Measurements from ENCODE around the gene TMEM132E. TPM values are rescaled to one million over a fixed set of nuclear protein-coding genes. Genes with fewer than 3 reads are reported as not detected.

The TMEM132E gene
- total RNA-seq, 1 donor from 2014 or later = not detected

DNA sequence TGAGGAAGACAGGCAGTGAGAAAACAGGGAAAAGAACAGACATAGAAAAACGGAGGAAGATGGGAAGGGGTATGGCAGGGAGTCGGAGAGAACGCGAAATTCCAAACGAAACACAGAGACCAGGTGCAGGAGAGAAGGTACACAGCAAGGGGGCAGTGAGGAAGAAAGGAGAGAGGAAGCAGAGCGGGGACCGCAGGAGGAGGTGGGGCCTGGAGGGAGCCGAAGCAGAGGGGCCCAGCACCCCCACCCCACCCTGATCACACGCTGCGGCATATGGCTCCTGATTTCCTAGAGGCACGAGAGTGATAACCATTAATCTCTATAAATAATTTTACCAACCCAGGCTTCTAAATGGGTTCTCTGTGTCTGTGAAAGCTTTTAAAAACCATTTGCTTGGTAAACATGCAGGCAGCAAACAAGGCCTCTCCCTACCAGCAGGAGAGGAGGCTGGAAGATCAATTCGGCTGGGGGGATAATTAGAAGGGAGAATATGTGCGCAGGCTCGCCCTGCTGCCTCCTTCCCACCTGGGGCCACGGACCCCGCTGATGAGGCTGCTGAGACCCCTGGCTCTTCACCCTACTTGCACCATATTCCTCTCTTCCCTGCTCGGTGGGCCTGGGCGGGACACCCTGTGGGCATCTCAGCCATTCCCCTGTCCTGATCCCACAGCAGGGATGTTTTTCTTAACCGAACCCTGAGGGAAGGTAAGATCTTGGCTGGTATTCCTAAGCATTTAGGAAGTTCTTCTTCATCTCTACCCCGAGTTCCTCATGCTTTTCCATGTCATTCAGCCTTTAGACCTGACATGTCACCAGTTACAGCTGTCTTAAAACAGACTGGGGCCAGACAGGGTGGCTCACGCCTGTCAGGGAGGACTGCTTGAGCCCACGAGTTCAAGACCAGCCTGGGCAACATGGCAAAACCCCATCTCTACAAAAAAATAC is 86.7 kb downstream of the TMEM132E start:
- H3K4me3 ChIP-seq = no peak overlapping the region
- H3K27me3 ChIP-seq = no peaks in the 10 kb centered on the region
- H3K27ac ChIP-seq = no peak overlapping the region
- no peaks in the 10 kb centered on the region for H3K4me1 ChIP-seq
- H3K36me3 ChIP-seq = no peaks in the 10 kb centered on the region
- TF ChIP-seq POLR2AphosphoS5 (IDR thresholded peaks at IDR 0.05; ENCODE audit: insufficient read depth in 1 of 2, low read depth in 1 of 2) (no peak), POLR2A (IDR thresholded peaks at IDR 0.05) (no peak)
- TF ChIP-seq, protein P1, sequence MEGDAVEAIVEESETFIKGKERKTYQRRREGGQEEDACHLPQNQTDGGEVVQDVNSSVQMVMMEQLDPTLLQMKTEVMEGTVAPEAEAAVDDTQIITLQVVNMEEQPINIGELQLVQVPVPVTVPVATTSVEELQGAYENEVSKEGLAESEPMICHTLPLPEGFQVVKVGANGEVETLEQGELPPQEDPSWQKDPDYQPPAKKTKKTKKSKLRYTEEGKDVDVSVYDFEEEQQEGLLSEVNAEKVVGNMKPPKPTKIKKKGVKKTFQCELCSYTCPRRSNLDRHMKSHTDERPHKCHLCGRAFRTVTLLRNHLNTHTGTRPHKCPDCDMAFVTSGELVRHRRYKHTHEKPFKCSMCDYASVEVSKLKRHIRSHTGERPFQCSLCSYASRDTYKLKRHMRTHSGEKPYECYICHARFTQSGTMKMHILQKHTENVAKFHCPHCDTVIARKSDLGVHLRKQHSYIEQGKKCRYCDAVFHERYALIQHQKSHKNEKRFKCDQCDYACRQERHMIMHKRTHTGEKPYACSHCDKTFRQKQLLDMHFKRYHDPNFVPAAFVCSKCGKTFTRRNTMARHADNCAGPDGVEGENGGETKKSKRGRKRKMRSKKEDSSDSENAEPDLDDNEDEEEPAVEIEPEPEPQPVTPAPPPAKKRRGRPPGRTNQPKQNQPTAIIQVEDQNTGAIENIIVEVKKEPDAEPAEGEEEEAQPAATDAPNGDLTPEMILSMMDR (IDR thresholded peaks at IDR 0.05) = no peak
- no peaks in the 10 kb centered on the region for H3K9me3 ChIP-seq
- intact Hi-C loops (cut with DNase I) = no loop called here
- DNase-seq (ENCODE audit: extremely low spot score in 2 of 2) = no peak

DNA sequence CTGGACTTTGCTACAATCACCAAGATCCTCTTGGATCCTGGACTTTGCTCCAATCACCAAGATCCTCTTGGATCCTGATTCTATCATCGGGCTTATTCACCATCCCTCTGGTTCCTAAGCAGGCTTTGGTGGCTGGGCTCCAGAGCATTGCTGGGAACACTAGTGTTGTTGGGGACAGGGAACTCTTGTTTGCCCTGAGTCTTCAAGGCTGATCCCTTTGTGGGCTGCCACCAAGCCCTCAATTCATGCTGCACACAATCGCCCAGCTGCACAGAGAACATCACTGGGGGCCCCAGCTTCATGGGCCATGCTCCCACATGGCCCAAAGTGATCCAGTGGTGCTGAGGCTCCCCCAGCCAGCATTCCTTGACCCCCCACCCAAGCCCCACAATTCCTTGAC is 88.3 kb downstream of the TMEM132E start:
- Histone ChIP-seq H3K27ac (no peak overlapping the region), H3K4me3 (no peak overlapping the region), H3K27me3 (no peaks in the 10 kb centered on the region), H3K9me3 (no peaks in the 10 kb centered on the region), H3K4me1 (no peaks in the 10 kb centered on the region), H3K36me3 (no peaks in the 10 kb centered on the region)
- intact Hi-C loops (cut with DNase I) = no loop called here
- no peak for DNase-seq (ENCODE audit: extremely low spot score in 2 of 2)
- no peak for TF ChIP-seq POLR2AphosphoS5 (IDR thresholded peaks at IDR 0.05; ENCODE audit: insufficient read depth in 1 of 2, low read depth in 1 of 2)
- no peak for TF ChIP-seq POLR2A (IDR thresholded peaks at IDR 0.05)
- TF ChIP-seq, protein P1 (IDR thresholded peaks at IDR 0.05) = no peak

DNA sequence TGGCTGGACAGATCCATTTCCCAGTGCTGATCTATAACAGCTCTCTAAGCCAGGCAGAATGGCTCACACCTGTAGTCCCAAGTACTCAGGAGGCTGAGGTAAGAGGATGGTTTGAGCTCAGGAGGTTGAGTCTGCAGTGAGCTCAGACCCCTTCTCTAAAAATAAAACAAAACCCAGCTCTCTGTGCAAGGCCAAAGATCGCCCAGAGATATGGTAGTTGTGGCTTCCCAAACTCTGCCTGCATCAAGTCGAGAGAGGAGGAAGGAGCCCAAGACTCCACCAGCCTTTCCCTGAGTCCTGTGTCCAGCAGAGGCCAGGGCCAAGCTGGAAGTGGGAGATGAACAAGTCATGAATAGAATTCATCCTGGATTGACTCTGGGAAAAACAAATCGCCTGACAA is 88.8 kb downstream of the TMEM132E start:
- DNase-seq (ENCODE audit: extremely low spot score in 2 of 2) = no peak
- Histone ChIP-seq H3K9me3 (no peaks in the 10 kb centered on the region), H3K27ac (no peak overlapping the region), H3K4me1 (no peaks in the 10 kb centered on the region), H3K4me3 (no peak overlapping the region), H3K27me3 (no peaks in the 10 kb centered on the region), H3K36me3 (no peaks in the 10 kb centered on the region)
- intact Hi-C loops (cut with DNase I) = no loop called here
- TF ChIP-seq POLR2A (IDR thresholded peaks at IDR 0.05) = no peak
- TF ChIP-seq, protein P1 (IDR thresholded peaks at IDR 0.05) = no peak
- no peak for TF ChIP-seq POLR2AphosphoS5 (IDR thresholded peaks at IDR 0.05; ENCODE audit: insufficient read depth in 1 of 2, low read depth in 1 of 2)

DNA sequence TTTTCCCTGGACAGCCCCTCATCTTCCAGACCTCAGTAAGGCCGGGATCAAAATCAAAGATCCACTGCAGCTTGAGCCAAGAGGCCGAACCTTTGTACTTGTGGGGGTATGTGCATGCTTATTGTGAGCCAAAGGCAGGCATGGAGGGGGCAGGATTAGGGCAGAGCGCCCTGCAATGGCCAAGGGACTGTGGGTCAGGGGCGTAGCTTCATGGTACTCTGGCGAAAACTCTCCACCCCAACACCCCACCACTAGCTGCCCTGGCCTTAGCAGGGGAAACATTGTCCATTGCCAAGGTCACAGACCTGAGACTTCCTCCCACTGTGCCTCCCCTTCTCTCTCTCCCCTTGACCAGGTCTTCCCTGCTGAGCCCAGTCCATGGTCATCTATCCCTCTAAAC is 90.1 kb downstream of the TMEM132E start:
- H3K4me3 ChIP-seq = no peak overlapping the region
- H3K36me3 ChIP-seq = no peaks in the 10 kb centered on the region
- intact Hi-C loops (cut with DNase I) = no loop called here
- H3K27ac ChIP-seq = no peak overlapping the region
- no peaks in the 10 kb centered on the region for H3K4me1 ChIP-seq
- no peaks in the 10 kb centered on the region for H3K9me3 ChIP-seq
- TF ChIP-seq POLR2A (IDR thresholded peaks at IDR 0.05) (no peak), POLR2AphosphoS5 (IDR thresholded peaks at IDR 0.05; ENCODE audit: insufficient read depth in 1 of 2, low read depth in 1 of 2) (no peak)
- TF ChIP-seq, protein P1 (IDR thresholded peaks at IDR 0.05) = no peak
- H3K27me3 ChIP-seq = no peaks in the 10 kb centered on the region
- no peak for DNase-seq (ENCODE audit: extremely low spot score in 2 of 2)

DNA sequence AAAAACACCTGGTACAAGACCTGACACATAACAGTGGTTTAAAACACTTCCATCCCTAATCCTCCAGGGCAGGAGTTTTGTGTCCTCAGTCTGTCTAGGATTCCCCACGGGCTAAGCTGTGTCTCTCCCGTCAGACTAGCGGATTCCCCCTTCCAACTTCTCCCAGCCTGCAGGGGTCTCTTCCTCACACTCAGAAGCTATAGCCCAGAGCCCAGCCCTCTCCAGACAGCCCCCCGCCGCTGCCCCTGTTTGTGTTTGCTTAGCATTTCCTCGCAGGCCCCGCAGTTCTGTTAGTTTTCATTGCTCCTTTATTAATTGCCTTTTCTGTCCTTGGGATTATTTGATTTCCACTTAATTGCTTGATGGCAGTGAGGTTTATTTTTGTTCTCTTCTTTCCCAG is 91.2 kb downstream of the TMEM132E start:
- intact Hi-C loops (cut with DNase I) = no loop called here
- Histone ChIP-seq H3K9me3 (no peaks in the 10 kb centered on the region), H3K4me3 (no peak overlapping the region), H3K27me3 (no peaks in the 10 kb centered on the region), H3K27ac (no peak overlapping the region), H3K36me3 (no peaks in the 10 kb centered on the region), H3K4me1 (no peaks in the 10 kb centered on the region)
- peak in 1 of 2 donors; percentile 84 for DNase-seq (ENCODE audit: extremely low spot score in 2 of 2)
- TF ChIP-seq, protein P1 (IDR thresholded peaks at IDR 0.05) = no peak
- no peak for TF ChIP-seq POLR2A (IDR thresholded peaks at IDR 0.05)
- TF ChIP-seq POLR2AphosphoS5 (IDR thresholded peaks at IDR 0.05; ENCODE audit: insufficient read depth in 1 of 2, low read depth in 1 of 2) = no peak

Measured in vagina (tissue), 2 donors.